Progenitor cell of endocrine pancreas (in vitro differentiated cells): ENCODE measurements around the gene JAK2. TPM values are rescaled to one million over a fixed set of nuclear protein-coding genes. Genes with fewer than 3 reads are reported as not detected.

Experiments used
- DNase-seq: peaks from one replicate; pipeline ENCODE4 v3.0.0; 2021; ENCODE audit warnings: low spot score; ENCODE audit not compliant: unreplicated experiment
- H3K27ac Mint-ChIP-seq: 2 replicates; pipeline ENCODE4 v1.8.0; 2021; ENCODE audit warnings: mild to moderate bottlenecking, moderate library complexity, mixed read lengths
- H3K27me3 Mint-ChIP-seq: 2 replicates; pipeline ENCODE4 v1.8.0; 2021; ENCODE audit warnings: mixed read lengths
- H3K36me3 Mint-ChIP-seq: 2 replicates; pipeline ENCODE4 v1.8.0; 2022; ENCODE audit warnings: mixed read lengths; ENCODE audit not compliant: insufficient read depth
- H3K4me1 Mint-ChIP-seq: 2 replicates; pipeline ENCODE4 v1.8.0; 2021; ENCODE audit warnings: low read depth, mixed read lengths
- H3K4me3 Mint-ChIP-seq: 2 replicates; pipeline ENCODE4 v1.8.0; 2021; ENCODE audit warnings: low read depth, mild to moderate bottlenecking, moderate library complexity, mixed read lengths
- H3K9me3 Mint-ChIP-seq: 2 replicates; pipeline ENCODE4 v1.8.0; 2021; ENCODE audit warnings: low read depth, mixed read lengths
- CTCF ChIP-seq: fragments of 200-600 bp; sonication (generic); IDR thresholded peaks from one replicate; pipeline ENCODE4 v1.5.0; 2021; ENCODE audit warnings: antibody characterized with exemption, mild to moderate bottlenecking; ENCODE audit not compliant: unreplicated experiment
- total RNA-seq: library from RNA; stranded (reverse); gene quantifications from 2 replicates; pipeline ENCODE4 v1.2.1, GENCODE V29; 2021

Gene JAK2
- total RNA-seq, 1 donor from 2014 or later, result 5.1 TPM

- H3K4me1 Mint-ChIP-seq, result no peaks in the 10 kb centered on the region
- H3K27me3 Mint-ChIP-seq, result no peaks in the 10 kb centered on the region
- H3K27ac Mint-ChIP-seq, result no peak overlapping the region
- H3K9me3 Mint-ChIP-seq, result peaks cover 3% of the 10 kb centered on the region
- no peak for TF ChIP-seq CTCF
- DNase-seq, result no peak
- H3K36me3 Mint-ChIP-seq, result peaks cover 15% of the 10 kb centered on the region
- H3K4me3 Mint-ChIP-seq, result no peak overlapping the region
These were observed 127.1 kb downstream of the JAK2 start for GRCh38 chr9:5112109-5112592.

DNA sequence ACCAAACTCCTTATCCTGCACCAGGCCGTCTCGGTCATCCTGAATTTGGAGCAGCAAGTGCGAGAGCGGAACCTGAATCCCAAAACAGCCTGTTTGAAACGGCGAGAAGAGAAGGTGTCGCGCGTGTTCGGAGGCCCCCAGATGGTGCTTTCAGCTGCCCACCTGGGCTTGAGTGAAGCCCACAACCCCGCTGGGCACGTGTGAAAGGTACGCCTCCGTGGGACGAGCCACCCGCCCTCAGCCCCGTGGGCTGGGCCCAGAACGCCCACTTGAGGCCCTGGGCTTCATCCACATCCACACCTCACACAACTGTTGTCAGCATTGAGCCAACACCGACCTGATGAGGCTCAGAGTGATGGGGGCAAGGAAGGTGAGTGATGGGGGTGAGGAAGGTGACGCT, 127.6 kb downstream of the JAK2 start:
- Mint-ChIP-seq H3K4me3 (no peak overlapping the region), H3K4me1 (no peaks in the 10 kb centered on the region), H3K27ac (no peak overlapping the region), H3K27me3 (no peaks in the 10 kb centered on the region), H3K9me3 (peaks cover 3% of the 10 kb centered on the region), H3K36me3 (peaks cover 15% of the 10 kb centered on the region)
- DNase-seq, result no peak
- TF ChIP-seq CTCF, result no peak

GRCh38 chr9:5113523-5113922, 128.5 kb downstream of the JAK2 start:
- H3K4me3 Mint-ChIP-seq, result no peak overlapping the region
- peaks cover 15% of the 10 kb centered on the region for H3K36me3 Mint-ChIP-seq
- TF ChIP-seq CTCF, result no peak
- no peaks in the 10 kb centered on the region for H3K27me3 Mint-ChIP-seq
- peaks cover 3% of the 10 kb centered on the region for H3K9me3 Mint-ChIP-seq
- no peaks in the 10 kb centered on the region for H3K4me1 Mint-ChIP-seq
- H3K27ac Mint-ChIP-seq, result no peak overlapping the region
- DNase-seq, result no peak

DNA sequence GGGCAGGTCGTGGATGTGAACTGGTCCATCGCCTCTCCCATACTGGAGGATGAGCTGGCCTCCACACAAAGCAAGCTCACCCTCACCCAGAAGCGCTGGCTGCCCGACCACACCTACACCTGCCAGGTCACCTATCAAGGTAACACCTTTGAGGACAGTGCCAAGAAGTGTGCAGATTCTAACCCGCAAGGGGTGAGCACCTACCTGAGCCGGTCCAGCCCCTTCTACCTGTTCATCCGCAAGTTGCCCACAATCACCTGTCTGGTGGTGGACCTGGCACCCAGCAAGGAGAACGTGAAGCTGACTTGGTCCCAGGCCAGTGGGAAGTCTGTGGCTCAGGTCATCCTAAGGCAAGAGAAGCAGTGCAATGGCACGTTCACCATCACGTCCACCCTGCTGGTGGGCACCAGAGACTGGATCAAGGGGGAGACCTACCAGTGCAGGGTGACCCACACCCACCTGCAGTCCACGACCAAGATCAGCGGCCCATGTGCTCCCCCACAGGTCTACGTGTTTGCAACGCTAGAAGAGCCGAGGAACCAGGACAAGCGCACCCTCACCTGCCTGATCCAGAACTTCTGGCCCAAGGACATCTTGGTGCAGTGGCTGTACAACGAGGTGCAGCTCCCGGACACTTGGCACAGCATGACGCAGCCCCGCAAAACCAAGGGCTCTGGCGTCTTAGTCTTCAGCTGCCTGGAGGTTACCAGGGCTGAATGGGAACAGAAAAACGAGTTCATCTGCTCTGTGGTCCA, 129.1 kb downstream of the JAK2 start:
- Mint-ChIP-seq H3K4me3 (no peak overlapping the region), H3K4me1 (no peaks in the 10 kb centered on the region), H3K9me3 (peaks cover 3% of the 10 kb centered on the region), H3K27me3 (no peaks in the 10 kb centered on the region), H3K36me3 (peaks cover 15% of the 10 kb centered on the region), H3K27ac (no peak overlapping the region)
- DNase-seq, result no peak
- no peak for TF ChIP-seq CTCF

DNA sequence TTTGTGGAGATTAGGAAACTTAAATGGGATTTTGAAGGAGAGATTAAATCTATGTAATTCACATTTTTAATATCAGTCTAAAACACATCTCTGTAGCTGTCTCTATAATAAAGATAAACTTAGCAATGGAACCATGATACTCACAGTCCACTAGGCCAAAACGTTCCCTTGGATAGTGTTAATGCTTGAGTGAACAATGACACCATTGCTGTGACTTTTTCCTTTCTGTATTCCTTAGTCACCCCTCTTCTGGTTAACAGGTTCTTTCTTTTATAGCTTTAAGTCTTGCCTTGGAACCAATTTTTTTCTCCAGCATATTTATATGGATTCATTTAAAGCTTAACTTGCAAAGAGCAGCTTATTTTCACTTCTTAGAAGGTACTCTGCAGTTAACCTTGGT, 137.0 kb downstream of the JAK2 start:
- Mint-ChIP-seq H3K36me3 (peaks cover 13% of the 10 kb centered on the region), H3K9me3 (peaks cover 4% of the 10 kb centered on the region), H3K4me3 (no peak overlapping the region), H3K27me3 (no peaks in the 10 kb centered on the region), H3K4me1 (no peaks in the 10 kb centered on the region), H3K27ac (no peak overlapping the region)
- no peak for DNase-seq
- TF ChIP-seq CTCF, result no peak
